ENCODE results near the gene DHRSX.
A peak's percentile ranks its signal among the peaks of the same experiment; 100 is the strongest.
"Not testable (repeated sequence)": the region's sequence is repeated elsewhere in the genome, so short reads cannot be mapped to it uniquely, and the experiment has no call there.

The DHRSX gene

GRCh38 chrX:2252331-2253065 is 248.3 kb downstream of the DHRSX start:
- Histone ChIP-seq H3K4me3 (ENCODE audit: low read length) (no peak overlapping the region), H3K9ac (ENCODE audit: low read depth, low read length) (no peak overlapping the region)

GRCh38 chrX:2251211-2251610 is 249.6 kb downstream of the DHRSX start:
- peaks cover 10% of the 10 kb centered on the region for H3K4me1 ChIP-seq (ENCODE audit: insufficient read depth, low read length)
- no peak overlapping the region for H3K27ac ChIP-seq (ENCODE audit: low read length)
- H3K9ac ChIP-seq (ENCODE audit: low read depth, low read length): peak overlapping the region; percentile 2; the same call in 1 of the 2 replicates
- H3K9me3 ChIP-seq (ENCODE audit: insufficient read depth, low read depth, low read length): no peaks in the 10 kb centered on the region
- no peaks in the 10 kb centered on the region for H3K27me3 ChIP-seq (ENCODE audit: insufficient read depth, low read length)
- no peak overlapping the region for H3K4me3 ChIP-seq (ENCODE audit: low read length)
- no peaks in the 10 kb centered on the region for H3K36me3 ChIP-seq (ENCODE audit: insufficient read depth, low read depth, low read length)

More at GRCh38 chrX:2252331-2253065, 248.3 kb downstream of the DHRSX start:
- Histone ChIP-seq H3K27ac (ENCODE audit: low read length) (no peak overlapping the region), H3K4me1 (ENCODE audit: insufficient read depth, low read length) (peaks cover 10% of the 10 kb centered on the region), H3K27me3 (ENCODE audit: insufficient read depth, low read length) (no peaks in the 10 kb centered on the region), H3K9me3 (ENCODE audit: insufficient read depth, low read depth, low read length) (no peaks in the 10 kb centered on the region), H3K36me3 (ENCODE audit: insufficient read depth, low read depth, low read length) (no peaks in the 10 kb centered on the region)

GRCh38 chrX:2243913-2244460 is 256.8 kb downstream of the DHRSX start:
- no peaks in the 10 kb centered on the region for H3K9me3 ChIP-seq (ENCODE audit: insufficient read depth, low read depth, low read length)
- H3K27ac ChIP-seq (ENCODE audit: low read length): no peak overlapping the region
- H3K4me3 ChIP-seq (ENCODE audit: low read length): no peak overlapping the region
- peaks cover 4% of the 10 kb centered on the region; the same call in 1 of the 2 replicates for H3K4me1 ChIP-seq (ENCODE audit: insufficient read depth, low read length)
- no peaks in the 10 kb centered on the region for H3K27me3 ChIP-seq (ENCODE audit: insufficient read depth, low read length)
- no peak overlapping the region for H3K9ac ChIP-seq (ENCODE audit: low read depth, low read length)
- H3K36me3 ChIP-seq (ENCODE audit: insufficient read depth, low read depth, low read length): no peaks in the 10 kb centered on the region

GRCh38 chrX:2242980-2243379 is 257.8 kb downstream of the DHRSX start:
- Histone ChIP-seq H3K9ac (ENCODE audit: low read depth, low read length) (no peak overlapping the region), H3K36me3 (ENCODE audit: insufficient read depth, low read depth, low read length) (no peaks in the 10 kb centered on the region), H3K27me3 (ENCODE audit: insufficient read depth, low read length) (no peaks in the 10 kb centered on the region), H3K4me3 (ENCODE audit: low read length) (no peak overlapping the region), H3K27ac (ENCODE audit: low read length) (no peak overlapping the region), H3K4me1 (ENCODE audit: insufficient read depth, low read length) (peaks cover 4% of the 10 kb centered on the region; the same call in 1 of the 2 replicates), H3K9me3 (ENCODE audit: insufficient read depth, low read depth, low read length) (no peaks in the 10 kb centered on the region)

GRCh38 chrX:2242326-2242725 is 258.4 kb downstream of the DHRSX start:
- H3K9me3 ChIP-seq (ENCODE audit: insufficient read depth, low read depth, low read length): no peaks in the 10 kb centered on the region
- H3K27me3 ChIP-seq (ENCODE audit: insufficient read depth, low read length): no peaks in the 10 kb centered on the region
- H3K4me1 ChIP-seq (ENCODE audit: insufficient read depth, low read length): peaks cover 4% of the 10 kb centered on the region; the same call in 1 of the 2 replicates
- H3K27ac ChIP-seq (ENCODE audit: low read length): no peak overlapping the region
- H3K4me3 ChIP-seq (ENCODE audit: low read length): no peak overlapping the region
- H3K36me3 ChIP-seq (ENCODE audit: insufficient read depth, low read depth, low read length): no peaks in the 10 kb centered on the region
- H3K9ac ChIP-seq (ENCODE audit: low read depth, low read length): no peak overlapping the region

GRCh38 chrX:2241496-2241895 is 259.3 kb downstream of the DHRSX start:
- not testable (repeated sequence) for H3K4me3 ChIP-seq (ENCODE audit: low read length); H3K36me3 ChIP-seq (ENCODE audit: insufficient read depth, low read depth, low read length); H3K9ac ChIP-seq (ENCODE audit: low read depth, low read length); H3K9me3 ChIP-seq (ENCODE audit: insufficient read depth, low read depth, low read length); H3K27me3 ChIP-seq (ENCODE audit: insufficient read depth, low read length); H3K27ac ChIP-seq (ENCODE audit: low read length); H3K4me1 ChIP-seq (ENCODE audit: insufficient read depth, low read length)

- not testable (repeated sequence) for H3K9me3 ChIP-seq (ENCODE audit: insufficient read depth, low read depth, low read length); H3K4me3 ChIP-seq (ENCODE audit: low read length); H3K36me3 ChIP-seq (ENCODE audit: insufficient read depth, low read depth, low read length); H3K4me1 ChIP-seq (ENCODE audit: insufficient read depth, low read length); H3K9ac ChIP-seq (ENCODE audit: low read depth, low read length); H3K27ac ChIP-seq (ENCODE audit: low read length); H3K27me3 ChIP-seq (ENCODE audit: insufficient read depth, low read length)
Observed at GRCh38 chrX:2240761-2241160, 260.0 kb downstream of the DHRSX start.

- Histone ChIP-seq H3K36me3 (ENCODE audit: insufficient read depth, low read depth, low read length) (no peaks in the 10 kb centered on the region), H3K9me3 (ENCODE audit: insufficient read depth, low read depth, low read length) (no peaks in the 10 kb centered on the region), H3K4me1 (ENCODE audit: insufficient read depth, low read length) (peaks cover 14% of the 10 kb centered on the region; the same call in 1 of the 2 replicates), H3K27me3 (ENCODE audit: insufficient read depth, low read length) (no peaks in the 10 kb centered on the region), H3K27ac (ENCODE audit: low read length) (peak overlapping the region; percentile 31), H3K9ac (ENCODE audit: low read depth, low read length) (no peak overlapping the region), H3K4me3 (ENCODE audit: low read length) (no peak overlapping the region)
Observed at GRCh38 chrX:2237976-2238375, 262.8 kb downstream of the DHRSX start.

- peaks cover 18% of the 10 kb centered on the region for H3K4me1 ChIP-seq (ENCODE audit: insufficient read depth, low read length)
- H3K9me3 ChIP-seq (ENCODE audit: insufficient read depth, low read depth, low read length): no peaks in the 10 kb centered on the region; the same call in 1 of the 2 replicates
- no peaks in the 10 kb centered on the region for H3K27me3 ChIP-seq (ENCODE audit: insufficient read depth, low read length)
- peaks cover 8% of the 10 kb centered on the region; the same call in 1 of the 2 replicates for H3K36me3 ChIP-seq (ENCODE audit: insufficient read depth, low read depth, low read length)
- H3K4me3 ChIP-seq (ENCODE audit: low read length): no peak overlapping the region
- H3K27ac ChIP-seq (ENCODE audit: low read length): no peak overlapping the region
- H3K9ac ChIP-seq (ENCODE audit: low read depth, low read length): no peak overlapping the region
Observed at GRCh38 chrX:2231570-2232192, 269.1 kb downstream of the DHRSX start.

- H3K9me3 ChIP-seq (ENCODE audit: insufficient read depth, low read depth, low read length): no peaks in the 10 kb centered on the region; the same call in 1 of the 2 replicates
- no peaks in the 10 kb centered on the region for H3K27me3 ChIP-seq (ENCODE audit: insufficient read depth, low read length)
- H3K4me1 ChIP-seq (ENCODE audit: insufficient read depth, low read length): peaks cover 18% of the 10 kb centered on the region
- H3K9ac ChIP-seq (ENCODE audit: low read depth, low read length): no peak overlapping the region
- H3K27ac ChIP-seq (ENCODE audit: low read length): no peak overlapping the region
- H3K4me3 ChIP-seq (ENCODE audit: low read length): no peak overlapping the region
- H3K36me3 ChIP-seq (ENCODE audit: insufficient read depth, low read depth, low read length): peaks cover 8% of the 10 kb centered on the region; the same call in 1 of the 2 replicates
Observed at GRCh38 chrX:2230457-2230856, 270.3 kb downstream of the DHRSX start.

GRCh38 chrX:2228536-2228935 is 272.2 kb downstream of the DHRSX start:
- H3K4me1 ChIP-seq (ENCODE audit: insufficient read depth, low read length): peaks cover 12% of the 10 kb centered on the region
- H3K4me3 ChIP-seq (ENCODE audit: low read length): no peak overlapping the region
- no peak overlapping the region for H3K9ac ChIP-seq (ENCODE audit: low read depth, low read length)
- H3K9me3 ChIP-seq (ENCODE audit: insufficient read depth, low read depth, low read length): no peaks in the 10 kb centered on the region; the same call in 1 of the 2 replicates
- peaks cover 8% of the 10 kb centered on the region; the same call in 1 of the 2 replicates for H3K36me3 ChIP-seq (ENCODE audit: insufficient read depth, low read depth, low read length)
- no peaks in the 10 kb centered on the region for H3K27me3 ChIP-seq (ENCODE audit: insufficient read depth, low read length)
- H3K27ac ChIP-seq (ENCODE audit: low read length): no peak overlapping the region

All from iPS-20b (cell line).